IPS DF 4.7 (cell line): ENCODE results near the gene CALML4.
"Not testable (repeated sequence)": the region's sequence is repeated elsewhere in the genome, so short reads cannot be mapped to it uniquely, and the experiment has no call there.

ENCODE experiments used
- DNase-seq: peaks from one replicate; pipeline ENCODE4 v3.0.0-alpha.2; 2013; ENCODE audit warnings: low spot score; ENCODE audit errors: extremely low read depth

The CALML4 gene

GRCh38 chr15:68208136-68208535 lies 3.0 kb upstream of the CALML4 start:
- DNase-seq = no peak

DNA sequence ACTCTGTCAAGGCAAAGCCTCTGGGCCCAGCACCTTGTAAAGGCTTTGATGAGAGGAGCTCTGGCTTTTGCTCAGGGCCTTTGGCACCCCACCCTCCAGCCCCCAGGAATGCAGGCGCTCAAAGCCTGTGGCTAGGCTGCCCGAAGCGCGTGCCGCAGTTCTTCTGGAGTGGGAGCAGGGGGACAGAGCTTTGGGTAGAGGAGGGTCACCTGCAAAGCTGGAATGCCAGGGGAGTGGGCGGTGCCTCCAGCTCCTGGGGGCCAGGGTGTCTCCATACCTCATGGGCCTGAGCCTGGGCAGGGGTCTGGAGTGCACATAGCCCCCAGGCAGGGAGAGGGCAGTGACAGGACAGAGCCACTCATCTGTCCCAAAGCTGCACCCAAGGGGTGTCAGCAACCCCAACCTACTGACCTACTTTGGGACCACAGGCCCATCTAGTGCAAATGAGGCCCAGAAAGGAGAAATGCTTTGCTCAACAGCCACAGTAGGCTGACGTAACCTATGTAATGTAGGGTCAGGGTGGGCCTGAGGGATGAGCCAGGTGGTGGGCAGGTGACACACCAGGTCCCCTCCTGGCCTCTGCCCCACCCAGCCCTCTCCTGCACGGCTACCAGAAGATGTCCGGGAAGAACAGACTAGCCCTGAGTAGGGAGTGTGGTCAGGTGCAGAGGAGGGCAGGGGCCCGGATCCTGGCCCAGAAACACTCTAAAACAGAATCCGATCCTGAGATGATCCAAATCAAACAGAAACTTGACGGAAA lies 2.2 kb upstream of the CALML4 start:
- DNase-seq = no peak

GRCh38 chr15:68206711-68207151 lies 1.6 kb upstream of the CALML4 start:
- DNase-seq = no peak

GRCh38 chr15:68205954-68206539 lies 915 bp upstream of the CALML4 start:
- DNase-seq = no peak

DNA sequence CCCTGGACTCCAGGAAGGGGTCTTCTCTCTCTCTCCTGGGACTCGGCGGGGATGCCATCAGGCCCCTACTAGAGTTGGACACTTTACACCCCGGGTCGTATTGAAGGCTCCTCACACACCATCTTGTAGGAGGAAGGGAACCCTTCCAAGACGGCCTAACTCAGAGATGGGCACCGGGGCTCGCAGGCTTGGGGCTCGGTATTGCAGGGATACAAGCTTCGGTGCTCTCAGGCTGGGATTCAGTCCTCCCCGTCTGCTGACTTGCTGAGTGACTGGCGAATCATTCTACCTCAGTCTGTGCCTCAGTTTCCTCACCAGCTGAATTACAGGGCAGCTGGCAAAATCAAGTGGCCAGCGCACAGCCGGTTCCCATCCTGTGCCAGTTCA lies 419 bp upstream of the CALML4 start:
- no peak for DNase-seq

DNA sequence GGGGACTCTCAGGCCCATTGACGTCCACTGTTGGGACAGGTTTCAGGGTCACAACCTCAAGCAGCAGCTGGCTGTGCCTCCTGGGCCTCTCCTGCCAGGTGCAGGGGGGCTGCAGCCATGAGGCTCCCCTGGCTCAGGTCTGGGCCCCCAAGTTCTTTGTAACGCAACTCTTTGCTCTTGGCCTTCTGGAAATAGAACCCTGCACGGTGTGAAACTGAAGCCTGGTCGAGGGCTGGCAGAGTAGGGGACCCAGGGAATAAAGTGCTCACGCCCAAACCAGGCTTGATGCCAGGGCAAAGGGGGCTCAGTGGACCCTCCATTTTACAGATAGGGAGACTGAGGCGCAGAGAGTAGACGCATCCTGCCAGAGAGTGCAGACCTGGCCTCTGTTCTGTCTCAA lies 771 bp downstream of the CALML4 start:
- DNase-seq = no peak

DNA sequence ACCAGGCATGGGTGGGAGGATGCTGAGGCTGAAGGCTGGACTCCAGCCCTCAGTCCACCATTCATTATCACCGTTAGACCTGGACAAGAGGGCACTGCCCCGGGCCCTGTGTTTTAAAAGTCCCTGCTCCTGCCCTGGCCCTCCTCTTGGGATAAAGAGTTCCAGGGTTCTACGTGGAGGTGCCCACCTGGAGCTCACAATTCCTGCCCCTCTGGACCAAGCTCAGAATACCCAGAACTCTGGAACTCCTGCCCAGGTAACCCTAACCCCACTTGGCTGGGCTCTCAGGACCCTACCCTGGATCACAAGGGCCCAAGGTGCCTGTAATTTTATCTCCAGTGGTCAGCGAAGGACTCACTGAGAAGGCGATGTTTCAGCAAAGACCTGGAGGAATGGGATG lies 1.2 kb downstream of the CALML4 start:
- DNase-seq = no peak

GRCh38 chr15:68203486-68203885 lies 1.6 kb downstream of the CALML4 start:
- no peak for DNase-seq

DNA sequence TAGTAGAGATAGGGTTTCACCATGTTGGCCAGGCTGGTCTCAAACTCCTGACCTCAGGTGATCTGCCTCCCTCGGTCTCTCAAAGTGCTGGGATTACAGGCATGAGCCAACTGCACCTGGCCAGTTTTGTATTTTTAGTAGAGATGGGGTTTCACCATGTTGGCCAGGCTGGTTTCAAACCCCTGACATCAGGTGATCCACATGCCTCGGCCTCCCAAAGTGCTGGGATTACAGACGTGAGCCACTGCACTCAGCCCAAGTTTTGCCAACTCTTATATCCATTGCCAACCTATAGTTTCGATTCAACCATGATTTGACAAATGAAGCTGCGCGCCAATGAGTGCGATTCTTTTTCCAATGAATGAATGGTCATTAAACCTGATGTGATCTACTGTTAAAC lies 2.1 kb downstream of the CALML4 start:
- DNase-seq = not testable (repeated sequence)

DNA sequence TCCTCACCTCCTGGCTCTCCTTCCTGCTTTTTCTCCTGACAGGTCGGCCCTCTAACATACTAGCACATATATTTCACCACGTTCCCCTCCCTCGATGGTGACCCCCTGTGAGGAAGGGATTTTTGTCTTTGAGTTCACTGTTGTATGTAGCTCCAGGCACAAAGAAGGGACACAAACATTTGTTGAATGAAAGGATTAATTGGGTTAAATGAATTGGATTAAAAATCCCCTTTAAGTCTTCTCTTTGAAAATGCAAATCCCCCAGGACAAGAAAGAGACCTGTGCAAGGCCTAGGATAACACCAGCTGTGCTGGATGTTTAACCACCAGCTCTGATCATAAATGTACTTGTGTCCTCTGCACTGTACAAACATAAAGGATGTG lies 3.3 kb downstream of the CALML4 start:
- DNase-seq = no peak

GRCh38 chr15:68201153-68201878 lies 3.8 kb downstream of the CALML4 start:
- no peak for DNase-seq

DNA sequence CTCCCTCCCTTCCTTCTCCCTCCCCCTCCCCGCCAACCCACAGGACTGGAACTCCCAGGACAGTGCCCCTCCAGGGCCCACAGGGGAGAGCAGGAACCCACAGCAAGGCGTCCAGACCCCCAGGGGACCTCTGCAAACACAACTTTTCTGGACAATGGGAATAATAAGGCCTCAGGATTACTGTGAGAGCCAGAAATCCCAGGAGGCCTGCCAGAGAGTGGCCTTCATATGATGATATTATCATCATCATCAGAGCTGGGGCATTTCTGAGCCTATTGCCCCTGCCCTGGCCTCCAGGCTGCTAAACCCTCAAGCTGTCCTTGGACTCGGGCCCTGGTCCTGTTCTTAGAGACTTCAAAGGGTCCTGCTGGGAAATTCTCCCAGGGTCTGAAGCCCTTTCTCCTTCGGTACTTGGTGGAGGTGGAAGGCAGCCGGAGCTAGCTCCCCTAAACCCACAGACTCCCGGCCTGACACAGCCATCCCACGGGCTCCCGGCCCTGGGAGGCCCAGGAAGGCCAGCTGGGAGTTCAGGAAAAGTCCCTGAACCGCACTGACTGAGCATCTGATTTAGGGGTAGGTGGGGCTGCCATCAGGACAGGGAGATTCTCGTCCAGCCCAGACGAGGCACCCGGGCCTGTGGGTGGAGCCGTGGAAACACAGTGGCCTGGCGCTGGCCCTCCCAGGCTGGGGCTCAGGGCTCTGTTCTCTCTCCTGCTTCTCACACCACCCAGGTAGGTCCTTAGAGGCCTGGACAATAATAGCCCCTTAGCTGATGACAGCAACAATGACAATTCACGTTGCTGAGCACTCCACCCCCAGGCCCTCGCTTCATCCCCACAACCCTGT lies 4.9 kb downstream of the CALML4 start:
- no peak for DNase-seq

GRCh38 chr15:68199340-68199739 lies 5.8 kb downstream of the CALML4 start:
- no peak for DNase-seq

GRCh38 chr15:68197661-68198437 lies 7.3 kb downstream of the CALML4 start:
- DNase-seq = no peak

GRCh38 chr15:68197170-68197492 lies 8.0 kb downstream of the CALML4 start:
- no peak for DNase-seq

GRCh38 chr15:68196445-68197169 lies 8.5 kb downstream of the CALML4 start:
- no peak for DNase-seq

DNA sequence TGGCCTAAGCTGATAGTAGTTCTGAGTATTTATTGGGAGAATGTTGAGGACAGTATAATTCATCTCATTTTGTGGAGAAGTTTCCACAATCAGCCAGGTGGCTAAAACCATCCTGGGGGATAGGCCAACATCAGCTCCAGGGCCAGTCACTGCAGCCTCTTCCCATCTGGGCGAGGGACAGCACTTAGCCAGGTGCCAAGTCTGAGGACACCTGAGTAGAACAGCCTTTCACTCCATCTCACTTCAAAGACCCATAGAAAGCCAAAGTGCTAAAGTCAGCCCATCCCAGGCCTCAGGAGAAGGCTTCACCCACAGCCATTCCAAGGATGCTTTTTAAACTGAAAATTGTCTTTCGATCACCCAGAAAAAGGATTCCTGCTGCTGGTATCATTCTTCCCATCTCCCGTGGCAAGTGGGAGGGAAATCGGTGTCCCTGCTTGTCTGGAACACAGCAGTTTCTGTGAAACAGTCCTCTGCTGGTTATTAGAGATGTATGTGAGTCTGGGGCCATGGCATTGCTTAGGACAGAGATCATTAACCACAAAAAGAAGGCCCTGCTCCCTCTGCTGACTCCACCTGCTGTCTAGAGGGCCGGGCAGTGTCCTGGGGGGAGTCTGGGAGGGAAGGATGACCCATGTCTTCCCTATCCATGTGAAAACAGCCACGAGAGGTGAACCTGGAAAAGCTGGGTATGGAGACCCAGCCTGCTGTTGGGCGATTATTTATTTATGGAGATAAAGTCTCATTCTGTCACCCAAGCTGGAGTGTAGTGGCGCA lies 9.6 kb downstream of the CALML4 start:
- DNase-seq = no peak

DNA sequence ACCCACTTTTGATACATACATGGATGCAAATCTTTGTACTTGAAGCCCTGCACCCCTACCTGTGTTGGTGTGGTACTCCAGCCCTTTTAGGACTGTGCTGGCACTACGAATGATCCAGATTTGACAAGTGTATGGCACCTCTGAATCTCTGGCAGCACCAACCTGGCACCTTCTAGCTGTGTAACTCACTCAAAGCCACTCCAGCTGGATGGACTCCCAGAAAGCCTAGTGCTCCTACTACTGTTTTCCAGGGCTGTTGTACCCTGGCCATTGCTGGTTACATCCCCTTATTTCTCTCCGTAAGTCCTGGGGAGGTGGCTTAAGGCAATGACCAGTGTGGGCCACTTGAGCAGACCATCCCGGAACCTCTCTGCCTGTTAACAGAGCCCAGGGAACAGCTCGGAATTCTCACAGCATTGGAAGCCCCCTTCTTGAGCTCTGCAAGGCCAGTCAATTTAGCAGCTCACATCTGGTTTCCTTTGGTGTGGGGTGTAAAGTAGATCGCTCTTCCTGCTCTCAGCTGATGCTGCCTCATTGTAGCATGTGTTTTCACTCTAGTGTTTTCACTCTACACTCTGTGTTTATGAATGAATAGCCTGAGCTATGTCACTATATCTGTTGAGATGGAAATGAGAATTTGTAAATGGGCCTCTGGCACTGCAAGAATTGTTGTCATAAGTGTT lies 12.2 kb downstream of the CALML4 start:
- DNase-seq = no peak

GRCh38 chr15:68192117-68192516 lies 13.0 kb downstream of the CALML4 start:
- DNase-seq = no peak
